ENCODE measurements around the gene NPHS1.

NPHS1 gene

GRCh38 chr19:35860818-35861639, 8.7 kb upstream of the NPHS1 start:
- H2AFZ ChIP-seq (ENCODE audit: low read length): no peak overlapping the region
- no peaks in the 10 kb centered on the region for H3K79me2 ChIP-seq (ENCODE audit: insufficient read depth, low read length)
- no peak for TF ChIP-seq CTCF (IDR thresholded peaks at IDR 0.05; ENCODE audit: low read length)
- TF ChIP-seq EZH2 (IDR thresholded peaks at IDR 0.05; ENCODE audit: borderline replicate concordance, low read length): no peak
- H3K4me3 ChIP-seq (ENCODE audit: low read depth, low read length, poor library complexity, severe bottlenecking): no peak overlapping the region
- no peaks in the 10 kb centered on the region for H3K9me2 ChIP-seq (ENCODE audit: low read depth, low read length)
- H3K9ac ChIP-seq (ENCODE audit: low read length): no peak overlapping the region
- H3K36me3 ChIP-seq (ENCODE audit: insufficient read depth, low read length): no peaks in the 10 kb centered on the region
- no peak overlapping the region for H3K4me2 ChIP-seq (ENCODE audit: low read length)
- no peak overlapping the region for H3K27ac ChIP-seq (ENCODE audit: low read depth, low read length, poor library complexity, severe bottlenecking)
- H4K20me1 ChIP-seq (ENCODE audit: insufficient read depth, low read length): no peaks in the 10 kb centered on the region
- H3F3A ChIP-seq (ENCODE audit: insufficient read depth, low read length): no peaks in the 10 kb centered on the region
- H3K27me3 ChIP-seq (ENCODE audit: insufficient read depth, low read length): no peaks in the 10 kb centered on the region; the same call in 1 of the 2 replicates
- no peaks in the 10 kb centered on the region for H3K9me3 ChIP-seq (ENCODE audit: low read length)
- H3K4me1 ChIP-seq (ENCODE audit: insufficient read depth, low read length, severe bottlenecking): peaks cover 12% of the 10 kb centered on the region

GRCh38 chr19:35860436-35860817, 8.1 kb upstream of the NPHS1 start:
- Histone ChIP-seq H4K20me1 (ENCODE audit: insufficient read depth, low read length) (no peaks in the 10 kb centered on the region), H3K9me3 (ENCODE audit: low read length) (no peaks in the 10 kb centered on the region), H3K4me3 (ENCODE audit: low read depth, low read length, poor library complexity, severe bottlenecking) (no peak overlapping the region), H2AFZ (ENCODE audit: low read length) (no peak overlapping the region), H3K79me2 (ENCODE audit: insufficient read depth, low read length) (no peaks in the 10 kb centered on the region), H3K4me2 (ENCODE audit: low read length) (no peak overlapping the region), H3K9me2 (ENCODE audit: low read depth, low read length) (no peaks in the 10 kb centered on the region), H3F3A (ENCODE audit: insufficient read depth, low read length) (no peaks in the 10 kb centered on the region), H3K36me3 (ENCODE audit: insufficient read depth, low read length) (no peaks in the 10 kb centered on the region), H3K4me1 (ENCODE audit: insufficient read depth, low read length, severe bottlenecking) (peaks cover 12% of the 10 kb centered on the region), H3K27ac (ENCODE audit: low read depth, low read length, poor library complexity, severe bottlenecking) (no peak overlapping the region), H3K9ac (ENCODE audit: low read length) (no peak overlapping the region), H3K27me3 (ENCODE audit: insufficient read depth, low read length) (no peaks in the 10 kb centered on the region; the same call in 1 of the 2 replicates)
- TF ChIP-seq EZH2 (IDR thresholded peaks at IDR 0.05; ENCODE audit: borderline replicate concordance, low read length) (no peak), CTCF (IDR thresholded peaks at IDR 0.05; ENCODE audit: low read length) (0 out of 2 replicates have a peak, but pooled peaks have one; percentile 5)

GRCh38 chr19:35859414-35859813, 7.1 kb upstream of the NPHS1 start:
- no peaks in the 10 kb centered on the region for H3K9me2 ChIP-seq (ENCODE audit: low read depth, low read length)
- H3F3A ChIP-seq (ENCODE audit: insufficient read depth, low read length): no peaks in the 10 kb centered on the region
- H3K4me2 ChIP-seq (ENCODE audit: low read length): no peak overlapping the region
- H3K79me2 ChIP-seq (ENCODE audit: insufficient read depth, low read length): no peaks in the 10 kb centered on the region
- H3K4me1 ChIP-seq (ENCODE audit: insufficient read depth, low read length, severe bottlenecking): peaks cover 12% of the 10 kb centered on the region
- TF ChIP-seq EZH2 (IDR thresholded peaks at IDR 0.05; ENCODE audit: borderline replicate concordance, low read length): no peak
- TF ChIP-seq CTCF (IDR thresholded peaks at IDR 0.05; ENCODE audit: low read length): no peak
- H2AFZ ChIP-seq (ENCODE audit: low read length): no peak overlapping the region
- no peak overlapping the region for H3K4me3 ChIP-seq (ENCODE audit: low read depth, low read length, poor library complexity, severe bottlenecking)
- no peaks in the 10 kb centered on the region for H3K9me3 ChIP-seq (ENCODE audit: low read length)
- no peaks in the 10 kb centered on the region for H4K20me1 ChIP-seq (ENCODE audit: insufficient read depth, low read length)
- no peak overlapping the region for H3K27ac ChIP-seq (ENCODE audit: low read depth, low read length, poor library complexity, severe bottlenecking)
- no peaks in the 10 kb centered on the region for H3K36me3 ChIP-seq (ENCODE audit: insufficient read depth, low read length)
- no peak overlapping the region for H3K9ac ChIP-seq (ENCODE audit: low read length)
- H3K27me3 ChIP-seq (ENCODE audit: insufficient read depth, low read length): peaks cover 6% of the 10 kb centered on the region; the same call in 1 of the 2 replicates
